ENCODE measurements around the gene FBXW12. TPM values are rescaled to one million over a fixed set of nuclear protein-coding genes. Genes with fewer than 3 reads are reported as not detected.

The FBXW12 gene
- total RNA-seq, 1 donor from 2014 or later = not detected

- DNase-seq (ENCODE audit: low read depth in 2 of 2) = no peak
Measured at GRCh38 chr3:48407542-48408099, 35.6 kb downstream of the FBXW12 start.

- no peak for DNase-seq (ENCODE audit: low read depth in 2 of 2)
Measured at GRCh38 chr3:48408823-48409281, 36.8 kb downstream of the FBXW12 start.

- DNase-seq (ENCODE audit: low read depth in 2 of 2) = no peak
Measured at GRCh38 chr3:48409291-48410201, 37.5 kb downstream of the FBXW12 start.

- DNase-seq (ENCODE audit: low read depth in 2 of 2) = no peak
Measured at GRCh38 chr3:48410205-48411040, 38.4 kb downstream of the FBXW12 start.

GRCh38 chr3:48411041-48411588 is 39.1 kb downstream of the FBXW12 start:
- DNase-seq (ENCODE audit: low read depth in 2 of 2) = no peak

- DNase-seq (ENCODE audit: low read depth in 2 of 2) = no peak
Measured at GRCh38 chr3:48411606-48412374, 39.8 kb downstream of the FBXW12 start.

- no peak for DNase-seq (ENCODE audit: low read depth in 2 of 2)
Measured at GRCh38 chr3:48412375-48413001, 40.5 kb downstream of the FBXW12 start.

- DNase-seq (ENCODE audit: low read depth in 2 of 2) = no peak
Measured at GRCh38 chr3:48413086-48413485, 41.1 kb downstream of the FBXW12 start.

GRCh38 chr3:48413611-48414010 is 41.6 kb downstream of the FBXW12 start:
- no peak for DNase-seq (ENCODE audit: low read depth in 2 of 2)

GRCh38 chr3:48414376-48415250 is 42.6 kb downstream of the FBXW12 start:
- no peak for DNase-seq (ENCODE audit: low read depth in 2 of 2)

- no peak for DNase-seq (ENCODE audit: low read depth in 2 of 2)
Measured at GRCh38 chr3:48415251-48415953, 43.4 kb downstream of the FBXW12 start.

GRCh38 chr3:48416091-48416505 is 44.1 kb downstream of the FBXW12 start:
- no peak for DNase-seq (ENCODE audit: low read depth in 2 of 2)

GRCh38 chr3:48416546-48416945 is 44.5 kb downstream of the FBXW12 start:
- DNase-seq (ENCODE audit: low read depth in 2 of 2) = no peak

- no peak for DNase-seq (ENCODE audit: low read depth in 2 of 2)
Measured at GRCh38 chr3:48417529-48418108, 45.6 kb downstream of the FBXW12 start.

GRCh38 chr3:48418140-48418539 is 46.1 kb downstream of the FBXW12 start:
- DNase-seq (ENCODE audit: low read depth in 2 of 2) = no peak

GRCh38 chr3:48418651-48419050 is 46.6 kb downstream of the FBXW12 start:
- DNase-seq (ENCODE audit: low read depth in 2 of 2) = no peak

- no peak for DNase-seq (ENCODE audit: low read depth in 2 of 2)
Measured at GRCh38 chr3:48419149-48419548, 47.1 kb downstream of the FBXW12 start.

- no peak for DNase-seq (ENCODE audit: low read depth in 2 of 2)
Measured at GRCh38 chr3:48419597-48419996, 47.6 kb downstream of the FBXW12 start.

All from lung microvascular endothelial cell (primary cell).